Lung (tissue), 12 donors: ENCODE results near the gene TMIGD2. TPM values are rescaled to one million over a fixed set of nuclear protein-coding genes. Genes with fewer than 3 reads are reported as not detected.

ENCODE experiments used
- ATAC-seq: fragments of 200-7000 bp; cut with Tn5 transposase; one replicate; pipeline ENCODE4 v1.9.1; 2020; ENCODE audit warnings: moderate number of reproducible peaks; ENCODE audit not compliant: insufficient read depth, low FRiP score
- DNase-seq, 3 donors: peaks; one replicate each; pipeline ENCODE4 v3.0.0-alpha.2; 2013 to 2017
- H3K27ac ChIP-seq, 2 donors: one replicate each; pipeline ENCODE4 v1.5.1; 2013; ENCODE audit warnings: mild to moderate bottlenecking in 2 of 2, moderate library complexity in 2 of 2, control low read depth in 1 of 2, inconsistent platforms in 1 of 2, low read depth in 1 of 2, low read length in 1 of 2
- H3K27me3 ChIP-seq, 3 donors: one replicate each; pipeline ENCODE4 v1.5.1; 2013; ENCODE audit warnings: low read length in 2 of 3; ENCODE audit not compliant: control insufficient read depth in 3 of 3, insufficient read depth in 3 of 3
- H3K36me3 ChIP-seq, 4 donors: one replicate each; pipeline ENCODE4 v1.5.1; 2013; ENCODE audit warnings: low read length in 4 of 4, mild to moderate bottlenecking in 1 of 4, moderate library complexity in 1 of 4; ENCODE audit not compliant: control insufficient read depth in 4 of 4, insufficient read depth in 4 of 4
- H3K4me1 ChIP-seq, 5 donors: one replicate each; pipeline ENCODE4 v1.5.1; 2013; ENCODE audit warnings: low read length in 5 of 5, mild to moderate bottlenecking in 2 of 5, moderate library complexity in 1 of 5; ENCODE audit not compliant: control insufficient read depth in 5 of 5, insufficient read depth in 5 of 5
- H3K4me3 ChIP-seq: one replicate; pipeline ENCODE4 v1.5.1; 2013; ENCODE audit warnings: mild to moderate bottlenecking, control low read depth, moderate library complexity
- H3K9ac ChIP-seq, 2 donors: one replicate each; pipeline ENCODE4 v1.5.1; 2013; ENCODE audit warnings: low read length in 2 of 2, control low read depth in 1 of 2; ENCODE audit not compliant: insufficient read depth in 1 of 2
- H3K9me3 ChIP-seq, 4 donors: one replicate each; pipeline ENCODE4 v1.5.1; 2013; ENCODE audit warnings: low read length in 3 of 4, mild to moderate bottlenecking in 1 of 4, moderate library complexity in 1 of 4; ENCODE audit not compliant: control insufficient read depth in 4 of 4, insufficient read depth in 3 of 4
- CTCF ChIP-seq: IDR thresholded peaks from 2 replicates; pipeline ENCODE4 v1.5.1; 2012; ENCODE audit warnings: mild to moderate bottlenecking; ENCODE audit errors: control extremely low read depth, extremely low read depth
- WGBS, 2 donors: extraction: QIAGEN DNeasy Blood & Tissue Kit; methylation state at CpG; one replicate each; pipeline ENCODE4 v1.1.7; 2013; 5-methylcytosine and 5-hydroxymethylcytosine counted together
- polyA plus RNA-seq, 2 donors: library from polyadenylated mRNA; stranded (reverse); fragments of 200-250 nt; gene quantifications; one replicate each; pipeline ENCODE4 v1.2.1, GENCODE V29; 2013
- total RNA-seq, 2 donors: library from RNA; depleted of rRNA in 1 of 2; stranded (reverse); fragments of >200 nt in 1 of 2; gene quantifications; one replicate each; pipeline ENCODE4 v1.2.1, GENCODE V29; 2014 to 2021
- donor health status: control.
- donor health status: control.
- donor health status: Bipolar disorder and iron deficiency.
- donor health status: healthy.
- donor health status: DM: yes; HTN: yes; CAD: no.

TMIGD2 gene
- total and polyA plus RNA-seq, 4 donors: 0.34 to 1.7 (median 1.1) TPM

- WGBS, 2 donors: 94 to 97% methylated on average over 2 of the region's 2 CpGs
- DNase-seq (no peak), ATAC-seq (no peak)
- Histone ChIP-seq H3K9me3 (no peaks in the 10 kb centered on the region), H3K27me3 (no peaks in the 10 kb centered on the region), H3K9ac (no peak overlapping the region), H3K4me3 (no peak overlapping the region), H3K27ac (no peak overlapping the region), H3K36me3 (no peaks in the 10 kb centered on the region), H3K4me1 (no peaks in the 10 kb centered on the region)
- no peak for TF ChIP-seq CTCF
Observed at GRCh38 chr19:4320419-4320818, 18.2 kb upstream of the TMIGD2 start.

GRCh38 chr19:4319067-4319718 is 17.0 kb upstream of the TMIGD2 start:
- H3K4me1 ChIP-seq: no peaks in the 10 kb centered on the region
- whole genome bisulfite sequencing, 2 donors: 96 to 100% methylated on average over 2 of the region's 2 CpGs
- H3K9ac ChIP-seq: no peak overlapping the region
- no peak overlapping the region for H3K4me3 ChIP-seq
- H3K9me3 ChIP-seq: no peaks in the 10 kb centered on the region
- no peaks in the 10 kb centered on the region for H3K36me3 ChIP-seq
- H3K27me3 ChIP-seq: no peaks in the 10 kb centered on the region
- no peak for ATAC-seq
- H3K27ac ChIP-seq: no peak overlapping the region
- TF ChIP-seq CTCF: no peak
- DNase-seq: no peak

GRCh38 chr19:4318460-4318859 is 16.3 kb upstream of the TMIGD2 start:
- ATAC-seq: no peak
- no peak for TF ChIP-seq CTCF
- no peak for DNase-seq
- Histone ChIP-seq H3K4me1 (no peaks in the 10 kb centered on the region), H3K9ac (no peak overlapping the region), H3K4me3 (no peak overlapping the region), H3K27me3 (no peaks in the 10 kb centered on the region), H3K9me3 (no peaks in the 10 kb centered on the region), H3K36me3 (no peaks in the 10 kb centered on the region), H3K27ac (no peak overlapping the region)
- 92 to 98% methylated on average over 7 of the region's 7 CpGs for WGBS, 2 donors

GRCh38 chr19:4316956-4317355 is 14.8 kb upstream of the TMIGD2 start:
- Histone ChIP-seq H3K4me1 (no peaks in the 10 kb centered on the region), H3K9ac (no peak overlapping the region), H3K9me3 (peaks cover 0 to under 1% (median 0%) of the 10 kb centered on the region in 4 donors), H3K27ac (no peak overlapping the region), H3K36me3 (no peaks in the 10 kb centered on the region), H3K4me3 (no peak overlapping the region), H3K27me3 (no peaks in the 10 kb centered on the region)
- no peak for ATAC-seq
- TF ChIP-seq CTCF: no peak
- DNase-seq: no peak
- 90 to 93% methylated on average over 9 of the region's 9 CpGs for WGBS, 2 donors
